Stimulated activated CD4-positive, alpha-beta T cell treated with anti-CD3 and anti-CD28 coated beads, Interleukin-15, amount 100 ng/mL, for 48 hours (primary cell): ENCODE results near the gene BLOC1S5.
"Not testable (repeated sequence)": the region's sequence is repeated elsewhere in the genome, so short reads cannot be mapped to it uniquely, and the experiment has no call there.

Experiments
- DNase-seq, 2 donors: peaks; one replicate each; pipeline ENCODE4 v3.0.0-alpha.2; 2020; ENCODE audit warnings: low read depth in 2 of 2

BLOC1S5 gene

GRCh38 chr6:7993399-7993798, 70.8 kb downstream of the BLOC1S5 start:
- DNase-seq = no peak

- DNase-seq = no peak
Measured at GRCh38 chr6:7992002-7992815, 72.0 kb downstream of the BLOC1S5 start.

- no peak for DNase-seq
Measured at GRCh38 chr6:7991536-7991935, 72.7 kb downstream of the BLOC1S5 start.

- DNase-seq = no peak
Measured at GRCh38 chr6:7986219-7986618, 78.0 kb downstream of the BLOC1S5 start.

- not testable (repeated sequence) for DNase-seq
Measured at GRCh38 chr6:7983967-7984366, 80.2 kb downstream of the BLOC1S5 start.

- no peak for DNase-seq
Measured at GRCh38 chr6:7979831-7980230, 84.4 kb downstream of the BLOC1S5 start.

- DNase-seq = no peak
Measured at GRCh38 chr6:7978736-7979135, 85.5 kb downstream of the BLOC1S5 start.

GRCh38 chr6:7976485-7977056, 87.6 kb downstream of the BLOC1S5 start:
- no peak for DNase-seq

- no peak for DNase-seq
Measured at GRCh38 chr6:7975764-7976146, 88.4 kb downstream of the BLOC1S5 start.

- DNase-seq = no peak
Measured at GRCh38 chr6:7974938-7975763, 89.0 kb downstream of the BLOC1S5 start.

- no peak for DNase-seq
Measured at GRCh38 chr6:7974565-7974937, 89.6 kb downstream of the BLOC1S5 start.

GRCh38 chr6:7973584-7973983, 90.6 kb downstream of the BLOC1S5 start:
- DNase-seq = no peak

- DNase-seq = no peak
Measured at GRCh38 chr6:7971499-7971898, 92.7 kb downstream of the BLOC1S5 start.

GRCh38 chr6:7970616-7971015, 93.6 kb downstream of the BLOC1S5 start:
- no peak for DNase-seq
